HG03135 (cell line): ENCODE data around the gene CHMP6.
"Not testable (repeated sequence)": the region's sequence is repeated elsewhere in the genome, so short reads cannot be mapped to it uniquely, and the experiment has no call there.

ENCODE experiments used
- ATAC-seq: cut with Tn5 transposase; IDR thresholded peaks from one replicate; pipeline ENCODE4 v1.9.1; 2021; ENCODE audit warnings: mild to moderate bottlenecking, moderate library complexity; ENCODE audit not compliant: unreplicated experiment

CHMP6 gene

GRCh38 chr17:81029859-81030258 lies 38.2 kb downstream of the CHMP6 start:
- ATAC-seq = no peak

DNA sequence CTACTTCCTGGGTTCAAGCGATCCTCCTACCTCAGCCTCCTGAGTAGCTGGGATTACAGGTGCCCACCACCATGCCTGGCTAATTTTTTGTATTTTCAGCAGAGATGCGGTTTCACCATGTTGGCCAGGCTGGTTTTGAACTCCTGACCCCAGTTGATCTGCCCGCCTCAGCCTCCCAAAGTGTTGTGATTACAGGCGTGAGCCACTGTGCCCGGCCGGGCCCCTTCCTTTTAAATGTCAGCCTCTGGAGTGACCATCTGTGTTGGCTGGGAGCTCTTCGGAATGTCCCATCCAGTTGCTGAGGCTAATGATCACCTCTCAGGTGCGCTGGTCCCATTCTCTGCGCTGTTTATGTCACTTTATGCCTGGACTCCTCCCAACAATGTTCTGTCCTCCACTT lies 38.7 kb downstream of the CHMP6 start:
- ATAC-seq = not testable (repeated sequence)

GRCh38 chr17:81030741-81031565 lies 39.3 kb downstream of the CHMP6 start:
- ATAC-seq = no peak

DNA sequence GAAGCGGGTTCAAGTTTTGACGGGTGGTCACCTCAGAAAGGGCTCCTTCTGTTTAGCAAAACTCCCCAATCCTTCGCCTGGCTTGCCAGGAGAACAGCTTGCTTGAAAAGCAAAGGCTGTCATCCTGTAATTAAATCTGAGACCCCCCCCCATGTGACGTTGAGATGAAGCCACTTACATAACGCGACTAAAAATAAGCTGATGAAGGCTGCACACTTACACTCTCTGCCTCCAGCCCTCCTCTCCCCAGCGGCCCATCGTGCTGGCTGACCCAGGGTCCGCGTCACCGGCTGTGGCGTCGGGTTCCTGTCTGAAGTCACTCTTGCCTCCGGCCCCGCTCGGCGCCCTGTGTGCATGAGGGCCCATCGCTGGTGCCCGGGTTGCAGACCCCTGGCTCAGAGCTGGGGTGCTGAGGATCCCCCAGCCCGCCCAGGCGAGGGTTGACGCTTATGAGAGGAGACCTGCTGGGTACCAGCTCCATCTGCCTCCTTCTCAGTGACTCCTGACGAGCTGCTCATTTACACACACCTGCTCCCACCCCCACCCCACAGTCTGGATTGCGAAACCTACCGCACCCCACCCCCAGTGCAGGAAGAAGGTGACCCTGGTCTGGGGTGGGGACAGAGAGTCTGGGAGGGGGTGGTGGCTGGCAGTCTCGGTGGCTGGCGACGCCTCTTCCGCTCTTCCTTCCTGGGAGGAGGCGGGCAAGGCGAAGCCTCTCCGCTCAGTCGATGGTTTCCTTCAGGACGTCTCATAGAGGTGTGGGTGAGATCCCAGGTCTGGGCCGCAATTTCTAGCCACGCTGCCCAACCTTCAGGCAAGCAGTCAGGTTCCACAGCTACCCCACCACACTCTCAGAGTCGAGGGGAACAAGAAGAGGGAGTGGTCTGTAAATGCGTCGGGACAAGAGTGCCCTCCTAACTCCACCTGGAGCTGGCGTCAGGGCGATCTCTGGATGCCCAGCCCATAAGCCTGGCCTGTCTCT lies 40.2 kb downstream of the CHMP6 start:
- no peak for ATAC-seq

GRCh38 chr17:81032641-81033480 lies 41.2 kb downstream of the CHMP6 start:
- ATAC-seq = no peak

DNA sequence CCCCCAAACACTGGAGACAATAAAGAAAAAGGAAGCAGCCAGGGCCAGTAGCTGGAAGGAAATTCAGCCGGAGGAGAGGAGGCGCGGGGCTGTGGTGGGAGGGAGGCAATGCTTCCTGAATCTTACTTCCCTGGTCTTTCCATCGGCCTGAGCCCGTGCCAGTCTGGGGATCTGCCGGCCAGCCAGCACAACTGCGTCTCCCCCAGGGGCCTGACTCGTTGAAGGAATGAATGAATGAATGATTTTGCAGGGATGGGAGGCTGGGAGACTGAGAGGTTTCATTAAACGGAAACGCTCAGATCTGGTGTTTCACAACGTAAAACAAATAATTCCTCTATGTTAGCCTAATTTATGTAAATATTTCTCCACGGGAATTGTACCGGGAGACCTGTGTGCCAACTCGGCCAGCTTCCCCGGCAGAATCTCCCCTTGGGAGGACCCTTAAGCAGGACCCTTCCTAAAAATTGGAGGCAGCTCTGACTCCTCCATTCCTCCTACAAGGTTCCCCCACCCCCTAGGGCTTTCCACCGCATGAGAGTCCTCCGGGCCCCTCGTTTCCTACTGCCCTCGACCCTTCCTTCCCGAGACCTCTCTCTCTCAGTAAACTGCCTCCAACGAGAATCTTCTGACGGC lies 42.0 kb downstream of the CHMP6 start:
- ATAC-seq = no peak

DNA sequence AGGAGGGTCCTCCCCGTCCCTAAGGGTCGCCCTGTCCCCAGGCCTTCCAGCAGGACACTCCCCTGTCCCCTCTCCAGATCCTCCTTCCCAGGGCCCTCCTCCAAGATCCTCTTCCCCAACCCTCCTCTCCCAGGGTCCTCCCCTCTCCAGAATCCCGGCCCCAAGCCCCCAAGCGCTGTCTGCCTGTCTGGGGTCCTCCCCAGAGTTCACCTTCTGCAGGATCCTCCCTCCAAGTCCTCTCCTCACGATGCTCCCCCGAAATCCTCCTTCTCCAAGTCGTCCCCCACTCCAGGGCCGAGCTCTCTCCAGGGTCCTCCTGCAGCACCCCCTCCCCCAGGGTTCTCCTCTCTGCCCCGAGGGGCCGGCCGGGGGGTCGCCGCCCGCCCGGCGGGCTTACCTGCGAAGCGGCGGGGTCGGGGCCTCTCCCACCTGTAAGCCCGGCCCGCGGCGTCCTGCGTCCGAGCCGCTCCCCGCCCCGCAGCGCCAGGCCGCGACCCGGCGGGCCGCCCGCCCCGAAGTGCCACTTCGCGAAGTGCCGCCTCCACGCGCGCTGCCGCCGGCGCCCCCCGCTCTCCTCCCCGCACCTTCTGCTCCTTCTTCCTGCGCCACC lies 42.6 kb downstream of the CHMP6 start:
- peak; percentile 3 for ATAC-seq

GRCh38 chr17:81034779-81035520 lies 43.3 kb downstream of the CHMP6 start, which contains the start of gene BAIAP2:
Gene BAIAP2 (plus strand): TSS chr17:81035151. CDS start chr17:81035255, 104 bp downstream.
- ATAC-seq = peak; percentile 65

DNA sequence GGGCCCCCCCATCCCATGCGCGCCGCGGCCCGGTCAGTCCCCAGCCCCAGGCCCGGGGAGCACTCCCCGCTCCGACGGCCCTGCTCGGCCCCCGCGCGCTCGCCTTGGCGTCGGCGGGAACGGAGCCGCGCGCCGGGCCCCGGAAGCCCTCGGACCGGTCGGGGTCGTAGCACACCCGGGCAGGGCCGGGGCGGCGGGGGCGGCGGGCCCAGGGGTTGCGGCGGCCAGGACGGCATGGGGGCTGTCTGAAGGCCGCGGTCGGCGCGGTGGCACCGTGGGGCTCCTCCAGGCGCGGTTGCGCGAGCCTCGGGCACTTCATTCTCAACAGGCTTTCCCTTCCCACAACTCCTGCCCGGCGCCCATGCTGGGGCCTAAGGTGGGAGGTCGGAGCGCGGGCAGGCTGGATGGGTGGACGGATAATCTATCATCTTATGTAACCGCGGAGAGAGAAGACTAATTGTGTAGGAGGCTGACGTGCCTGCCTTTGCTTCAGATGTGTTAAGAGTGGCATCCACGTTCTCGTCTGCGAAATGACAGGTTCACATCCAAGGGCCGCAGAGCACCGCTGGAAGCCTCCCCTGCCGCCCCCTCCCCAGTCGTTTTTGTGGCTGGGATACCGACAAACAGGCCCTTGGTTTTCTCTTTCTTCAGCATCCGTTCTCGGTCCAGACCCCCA lies 44.0 kb downstream of the CHMP6 start:
- ATAC-seq = peak; percentile 5

- ATAC-seq = no peak
Observed at GRCh38 chr17:81036197-81036941, 44.7 kb downstream of the CHMP6 start.

DNA sequence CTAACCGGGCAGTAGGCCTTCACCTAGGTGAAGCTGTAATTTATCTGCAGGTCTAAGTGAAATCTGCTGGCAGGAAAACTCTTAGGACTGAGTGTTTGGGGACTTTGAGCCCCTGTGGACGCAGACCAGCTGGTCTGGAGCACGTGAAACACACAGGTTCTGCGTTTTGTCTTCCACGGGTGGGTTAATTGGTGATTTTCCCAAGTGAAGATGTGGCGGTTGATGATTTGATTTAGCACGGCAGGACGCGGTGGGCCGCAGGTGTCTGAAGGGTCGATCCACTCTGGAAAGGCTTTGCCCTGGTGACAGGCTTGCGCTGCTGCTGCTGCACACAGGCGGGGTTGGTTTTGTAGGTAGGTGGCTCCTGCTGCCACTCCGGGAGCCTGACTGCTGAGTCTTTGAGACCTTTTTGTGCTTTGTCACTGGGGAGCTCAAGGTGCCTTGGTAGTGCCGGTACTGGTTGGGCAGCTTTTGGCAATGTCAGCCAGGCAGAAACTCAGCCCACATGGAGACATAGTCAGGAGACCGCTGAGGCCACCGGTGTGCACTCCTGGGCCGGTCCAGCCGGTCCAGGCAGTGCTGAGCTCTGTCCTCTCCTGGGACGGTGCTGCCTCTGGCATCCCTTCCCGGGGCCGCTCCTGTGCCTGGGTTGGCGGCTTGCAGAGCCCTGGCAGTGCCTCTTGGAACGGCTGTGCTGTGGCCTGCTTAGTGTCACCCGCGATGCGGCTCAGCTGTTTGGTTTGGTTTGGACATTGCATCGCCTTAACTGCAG lies 45.6 kb downstream of the CHMP6 start:
- ATAC-seq = no peak

GRCh38 chr17:81037798-81038733 lies 46.4 kb downstream of the CHMP6 start:
- no peak for ATAC-seq

DNA sequence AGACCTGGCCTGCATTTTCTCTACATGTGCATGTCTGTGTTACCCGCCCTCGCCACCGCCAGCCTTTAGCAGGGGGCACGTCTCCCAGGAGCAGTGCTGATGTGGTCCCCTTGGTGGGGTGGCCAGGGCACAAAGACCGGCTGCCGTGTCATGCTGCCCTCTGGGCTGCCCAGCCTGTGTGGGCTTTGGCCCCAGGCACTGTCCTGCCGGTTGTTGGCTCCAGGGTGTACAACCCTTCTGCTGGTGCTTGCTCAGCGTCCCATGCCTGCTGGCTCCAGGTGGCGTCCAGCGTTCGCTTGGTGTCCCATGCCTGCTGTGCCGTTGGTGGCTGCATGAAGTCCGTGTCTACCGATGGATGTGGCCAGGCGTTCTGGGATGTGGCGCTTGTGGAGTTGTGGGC lies 47.5 kb downstream of the CHMP6 start:
- no peak for ATAC-seq

GRCh38 chr17:81039854-81040758 lies 48.5 kb downstream of the CHMP6 start:
- no peak for ATAC-seq

- no peak for ATAC-seq
Observed at GRCh38 chr17:81040791-81041337, 49.2 kb downstream of the CHMP6 start.
